ENCODE data around the gene MTFR1L. TPM values are rescaled to one million over a fixed set of nuclear protein-coding genes. Genes with fewer than 3 reads are reported as not detected.

The MTFR1L gene
- total and polyA plus RNA-seq, 2 donors (not counting 1 experiment from before 2014, with no cell fraction given) = 38.3 to 56.0 TPM

GRCh38 chr1:25785333-25786067, 34.3 kb upstream of the MTFR1L start:
- no peak overlapping the region for H2AFZ ChIP-seq (ENCODE audit: low read length)
- H3K27me3 ChIP-seq (ENCODE audit: control insufficient read depth, insufficient read depth, low read length) = no peaks in the 10 kb centered on the region
- H3K4me2 ChIP-seq (ENCODE audit: extremely low read depth, insufficient read depth, low read length) = no peak overlapping the region
- H3K4me1 ChIP-seq (ENCODE audit: control insufficient read depth, extremely low read depth, insufficient read depth, low read length) = peaks cover 14% of the 10 kb centered on the region
- H3K27ac ChIP-seq (ENCODE audit: insufficient read depth, low read length) = no peak overlapping the region
- no peaks in the 10 kb centered on the region for H3K9me3 ChIP-seq (ENCODE audit: control insufficient read depth, insufficient read depth, low read depth, low read length)
- DNase-seq (ENCODE audit: low read depth in 2 of 2) = no peak
- H3K9ac ChIP-seq (ENCODE audit: insufficient read depth, low read length) = no peak overlapping the region
- H3K36me3 ChIP-seq (ENCODE audit: control insufficient read depth, insufficient read depth, low read length) = no peaks in the 10 kb centered on the region
- no peak overlapping the region for H3K4me3 ChIP-seq (replicated peaks in 1 of 4; ENCODE audit: control extremely low read depth in 1 of 4, insufficient read depth in 1 of 4, low read depth in 3 of 4, low read length in 4 of 4)
- H4K20me1 ChIP-seq (ENCODE audit: control insufficient read depth, extremely low read depth, insufficient read depth, low read length) = no peaks in the 10 kb centered on the region
- H3K79me2 ChIP-seq (ENCODE audit: control insufficient read depth, insufficient read depth, low read length) = no peaks in the 10 kb centered on the region
- TF ChIP-seq EZH2 (IDR thresholded peaks at IDR 0.05; ENCODE audit: low read length, missing control alignments) (no peak), CTCF (conservative IDR thresholded peaks at IDR 0.05 in 1 of 2, IDR thresholded peaks at IDR 0.05 in 1 of 2; ENCODE audit: low read depth in 1 of 2, low read length in 2 of 2) (no peak)

GRCh38 chr1:25786887-25787759, 32.6 kb upstream of the MTFR1L start:
- H3K4me2 ChIP-seq (ENCODE audit: extremely low read depth, insufficient read depth, low read length) = no peak overlapping the region
- no peak for TF ChIP-seq CTCF (conservative IDR thresholded peaks at IDR 0.05 in 1 of 2, IDR thresholded peaks at IDR 0.05 in 1 of 2; ENCODE audit: low read depth in 1 of 2, low read length in 2 of 2)
- TF ChIP-seq EZH2 (IDR thresholded peaks at IDR 0.05; ENCODE audit: low read length, missing control alignments) = no peak
- peak in 1 of 2 donors; percentile 59 for DNase-seq (ENCODE audit: low read depth in 2 of 2)

GRCh38 chr1:25787760-25788166, 32.0 kb upstream of the MTFR1L start:
- H4K20me1 ChIP-seq (ENCODE audit: control insufficient read depth, extremely low read depth, insufficient read depth, low read length) = no peaks in the 10 kb centered on the region
- H3K27ac ChIP-seq (ENCODE audit: insufficient read depth, low read length) = no peak overlapping the region
- H3K79me2 ChIP-seq (ENCODE audit: control insufficient read depth, insufficient read depth, low read length) = no peaks in the 10 kb centered on the region
- H3K9me3 ChIP-seq (ENCODE audit: control insufficient read depth, insufficient read depth, low read depth, low read length) = no peaks in the 10 kb centered on the region
- no peak for TF ChIP-seq CTCF (conservative IDR thresholded peaks at IDR 0.05 in 1 of 2, IDR thresholded peaks at IDR 0.05 in 1 of 2; ENCODE audit: low read depth in 1 of 2, low read length in 2 of 2)
- TF ChIP-seq EZH2 (IDR thresholded peaks at IDR 0.05; ENCODE audit: low read length, missing control alignments) = no peak
- no peak for DNase-seq (ENCODE audit: low read depth in 2 of 2)
- H3K4me1 ChIP-seq (ENCODE audit: control insufficient read depth, extremely low read depth, insufficient read depth, low read length) = peaks cover 14% of the 10 kb centered on the region
- no peak overlapping the region for H3K4me2 ChIP-seq (ENCODE audit: extremely low read depth, insufficient read depth, low read length)
- no peak overlapping the region for H3K9ac ChIP-seq (ENCODE audit: insufficient read depth, low read length)
- no peaks in the 10 kb centered on the region for H3K36me3 ChIP-seq (ENCODE audit: control insufficient read depth, insufficient read depth, low read length)
- no peaks in the 10 kb centered on the region for H3K27me3 ChIP-seq (ENCODE audit: control insufficient read depth, insufficient read depth, low read length)
- H3K4me3 ChIP-seq (replicated peaks in 1 of 4; ENCODE audit: control extremely low read depth in 1 of 4, insufficient read depth in 1 of 4, low read depth in 3 of 4, low read length in 4 of 4) = no peak overlapping the region
- no peak overlapping the region for H2AFZ ChIP-seq (ENCODE audit: low read length)

More at GRCh38 chr1:25786887-25787759, 32.6 kb upstream of the MTFR1L start:
- Histone ChIP-seq H3K36me3 (ENCODE audit: control insufficient read depth, insufficient read depth, low read length) (no peaks in the 10 kb centered on the region), H3K9me3 (ENCODE audit: control insufficient read depth, insufficient read depth, low read depth, low read length) (no peaks in the 10 kb centered on the region), H2AFZ (ENCODE audit: low read length) (no peak overlapping the region), H3K27me3 (ENCODE audit: control insufficient read depth, insufficient read depth, low read length) (no peaks in the 10 kb centered on the region), H3K9ac (ENCODE audit: insufficient read depth, low read length) (no peak overlapping the region), H3K4me1 (ENCODE audit: control insufficient read depth, extremely low read depth, insufficient read depth, low read length) (peaks cover 14% of the 10 kb centered on the region), H3K27ac (ENCODE audit: insufficient read depth, low read length) (no peak overlapping the region), H4K20me1 (ENCODE audit: control insufficient read depth, extremely low read depth, insufficient read depth, low read length) (no peaks in the 10 kb centered on the region), H3K79me2 (ENCODE audit: control insufficient read depth, insufficient read depth, low read length) (no peaks in the 10 kb centered on the region), H3K4me3 (replicated peaks in 1 of 4; ENCODE audit: control extremely low read depth in 1 of 4, insufficient read depth in 1 of 4, low read depth in 3 of 4, low read length in 4 of 4) (no peak overlapping the region)
